ENCODE measurements around the gene COL23A1. TPM values are rescaled to one million over a fixed set of nuclear protein-coding genes. Genes with fewer than 3 reads are reported as not detected.

Gene COL23A1
- total RNA-seq, 1 experiment from 2014 or later, result not detected

GRCh38 chr5:178376921-178377582 is 213.1 kb downstream of the COL23A1 start:
- no peaks in the 10 kb centered on the region for H3K9me3 ChIP-seq (ENCODE audit: low read length)
- H2AFZ ChIP-seq (ENCODE audit: low read length), result no peak overlapping the region
- no peak overlapping the region for H3K4me3 ChIP-seq (ENCODE audit: low read length)
- no peaks in the 10 kb centered on the region for H4K20me1 ChIP-seq (ENCODE audit: low read length)
- DNase-seq (no peak), ATAC-seq (no peak)
- no peak for TF ChIP-seq EZH2phosphoT487 (IDR thresholded peaks at IDR 0.05; ENCODE audit: borderline replicate concordance, low read length)
- no peak overlapping the region for H3K4me2 ChIP-seq (ENCODE audit: low read length)
- no peaks in the 10 kb centered on the region for H3K4me1 ChIP-seq (ENCODE audit: insufficient read depth, low read length)
- H3K36me3 ChIP-seq (ENCODE audit: low read depth, low read length), result no peaks in the 10 kb centered on the region
- ChIA-PET POLR2A (ENCODE audit: unreplicated experiment) (no interaction called here), CTCF (no interaction called here)
- peaks cover 10% of the 10 kb centered on the region; the same call in 1 of the 2 replicates for H3K27me3 ChIP-seq (ENCODE audit: low read length)
- H3K9ac ChIP-seq (ENCODE audit: low read length), result no peak overlapping the region
- no peak overlapping the region for H3K27ac ChIP-seq (ENCODE audit: low read length)
- no peaks in the 10 kb centered on the region for H3K9me2 ChIP-seq (replicated peaks; ENCODE audit: low read length)
- no TSS peak for BruUV-seq (replicated peaks)
- no peaks in the 10 kb centered on the region for H3K79me2 ChIP-seq (ENCODE audit: low read length)
- no peaks in the 10 kb centered on the region for H3F3A ChIP-seq (ENCODE audit: low read length, unreplicated experiment)
- intact Hi-C loops (cut with micrococcal nuclease), result no loop called here

- peaks cover 21% of the 10 kb centered on the region; the same call in 1 of the 2 replicates for H3K27me3 ChIP-seq (ENCODE audit: low read length)
- no TSS peak for BruUV-seq (replicated peaks)
- no peak for DNase-seq
- no peaks in the 10 kb centered on the region for H3K9me3 ChIP-seq (ENCODE audit: low read length)
- H3K4me2 ChIP-seq (ENCODE audit: low read length), result no peak overlapping the region
- no peaks in the 10 kb centered on the region for H3K36me3 ChIP-seq (ENCODE audit: low read depth, low read length)
- CTCF ChIA-PET, result no interaction called here
- no peaks in the 10 kb centered on the region for H3K9me2 ChIP-seq (replicated peaks; ENCODE audit: low read length)
- H2AFZ ChIP-seq (ENCODE audit: low read length), result no peak overlapping the region
- H3K4me1 ChIP-seq (ENCODE audit: insufficient read depth, low read length), result no peaks in the 10 kb centered on the region
- intact Hi-C loops (cut with micrococcal nuclease), result no loop called here
- H3K9ac ChIP-seq (ENCODE audit: low read length), result no peak overlapping the region
- no peak for TF ChIP-seq EZH2 (IDR thresholded peaks at IDR 0.05; ENCODE audit: low read length, unreplicated experiment)
- no peak for TF ChIP-seq CTCF (conservative IDR thresholded peaks at IDR 0.05; ENCODE audit: low read depth, low read length)
- TF ChIP-seq EZH2phosphoT487 (IDR thresholded peaks at IDR 0.05; ENCODE audit: borderline replicate concordance, low read length), result no peak
- no peaks in the 10 kb centered on the region for H3K79me2 ChIP-seq (ENCODE audit: low read length)
- no peak for ATAC-seq
- no peaks in the 10 kb centered on the region for H4K20me1 ChIP-seq (ENCODE audit: low read length)
- POLR2A ChIA-PET (ENCODE audit: unreplicated experiment), result no interaction called here
- no peak overlapping the region for H3K4me3 ChIP-seq (ENCODE audit: low read length)
- H3K27ac ChIP-seq (ENCODE audit: low read length), result no peak overlapping the region
- H3F3A ChIP-seq (ENCODE audit: low read length, unreplicated experiment), result no peaks in the 10 kb centered on the region
Measured at GRCh38 chr5:178375348-178375747, 214.8 kb downstream of the COL23A1 start.

- Histone ChIP-seq H3K9ac (ENCODE audit: low read length) (no peak overlapping the region), H3K4me2 (ENCODE audit: low read length) (no peak overlapping the region), H3K4me1 (ENCODE audit: insufficient read depth, low read length) (no peaks in the 10 kb centered on the region), H3K4me3 (ENCODE audit: low read length) (no peak overlapping the region), H3K9me2 (replicated peaks; ENCODE audit: low read length) (no peaks in the 10 kb centered on the region), H3K27ac (ENCODE audit: low read length) (no peak overlapping the region), H2AFZ (ENCODE audit: low read length) (no peak overlapping the region), H3K27me3 (ENCODE audit: low read length) (peaks cover 24% of the 10 kb centered on the region; the same call in 1 of the 2 replicates), H4K20me1 (ENCODE audit: low read length) (no peaks in the 10 kb centered on the region), H3F3A (ENCODE audit: low read length, unreplicated experiment) (no peaks in the 10 kb centered on the region), H3K36me3 (ENCODE audit: low read depth, low read length) (no peaks in the 10 kb centered on the region), H3K79me2 (ENCODE audit: low read length) (no peaks in the 10 kb centered on the region), H3K9me3 (ENCODE audit: low read length) (no peaks in the 10 kb centered on the region; the same call in 1 of the 2 replicates)
- ATAC-seq (no peak), DNase-seq (no peak)
- BruUV-seq (replicated peaks), result no TSS peak
- ChIA-PET POLR2A (ENCODE audit: unreplicated experiment) (no interaction called here), CTCF (no interaction called here)
- TF ChIP-seq CTCF (conservative IDR thresholded peaks at IDR 0.05; ENCODE audit: low read depth, low read length), result no peak
- TF ChIP-seq EZH2phosphoT487 (IDR thresholded peaks at IDR 0.05; ENCODE audit: borderline replicate concordance, low read length), result no peak
- no peak for TF ChIP-seq EZH2 (IDR thresholded peaks at IDR 0.05; ENCODE audit: low read length, unreplicated experiment)
- intact Hi-C loops (cut with micrococcal nuclease), result no loop called here
Measured at GRCh38 chr5:178373711-178374110, 216.5 kb downstream of the COL23A1 start.

Data from PC-3 (cell line).